ENCODE data around the gene CLIC3. TPM values are rescaled to one million over a fixed set of nuclear protein-coding genes. Genes with fewer than 3 reads are reported as not detected.

The CLIC3 gene
- total and polyA plus RNA-seq, 4 donors: 0.35 to 6.4 (median 2.0) TPM

DNA sequence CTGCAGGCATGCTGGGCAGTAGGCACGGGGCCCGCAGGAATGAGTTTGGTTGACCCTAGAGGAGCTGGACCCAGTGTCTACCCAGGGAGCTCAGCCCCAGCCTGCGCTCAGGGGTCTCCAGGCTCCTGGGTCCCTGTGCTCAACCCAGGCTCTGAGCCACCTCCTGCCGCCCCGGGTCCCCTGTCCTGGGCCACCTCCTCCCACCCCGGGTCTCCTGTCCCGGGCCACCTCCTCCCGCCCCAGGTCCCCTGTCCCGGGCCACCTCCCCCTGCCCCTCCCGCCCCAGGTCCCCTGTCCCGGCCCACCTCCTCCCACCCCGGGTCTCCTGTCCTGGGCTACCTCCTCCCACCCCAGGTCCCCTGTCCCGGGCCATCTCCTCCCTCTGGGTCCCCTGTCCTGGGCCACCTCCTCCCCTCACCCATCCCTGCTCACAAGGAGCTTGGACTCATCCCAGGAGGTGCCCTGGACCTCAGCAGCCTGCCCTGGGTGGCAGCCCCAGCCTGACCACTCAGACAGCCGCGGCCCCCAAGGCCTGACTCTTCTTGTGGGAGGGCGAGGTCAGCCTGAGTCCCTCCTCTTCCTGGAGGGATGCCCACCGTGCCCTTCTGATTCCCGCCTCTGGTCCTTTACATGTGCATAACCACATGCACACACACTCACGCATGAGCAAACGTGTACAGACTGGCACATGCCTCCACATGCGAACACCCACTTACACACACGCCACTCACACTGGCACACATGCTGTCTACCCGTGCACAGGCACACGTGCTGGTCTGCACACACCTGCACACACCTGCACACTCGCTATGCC is 41.9 kb downstream of the CLIC3 start:
- no peaks in the 10 kb centered on the region for H3K9me3 ChIP-seq (ENCODE audit: control insufficient read depth, insufficient read depth, low read length)
- H3K27ac ChIP-seq (ENCODE audit: low read depth, low read length): no peak overlapping the region
- H3K4me1 ChIP-seq (ENCODE audit: control insufficient read depth, insufficient read depth, low read length): peaks cover 38% of the 10 kb centered on the region
- no peaks in the 10 kb centered on the region for H3K36me3 ChIP-seq (ENCODE audit: control insufficient read depth, insufficient read depth, low read length)
- no peaks in the 10 kb centered on the region for H3K27me3 ChIP-seq (ENCODE audit: control insufficient read depth, insufficient read depth, low read length)
- DNase-seq (ENCODE audit: low read depth in 4 of 6, low spot score in 6 of 6): no peak
- 87% methylated on average over 19 of the region's 25 CpGs for WGBS (ENCODE audit: insufficient coverage)
- no peak overlapping the region for H3K4me3 ChIP-seq (ENCODE audit: low read depth, low read length)

DNA sequence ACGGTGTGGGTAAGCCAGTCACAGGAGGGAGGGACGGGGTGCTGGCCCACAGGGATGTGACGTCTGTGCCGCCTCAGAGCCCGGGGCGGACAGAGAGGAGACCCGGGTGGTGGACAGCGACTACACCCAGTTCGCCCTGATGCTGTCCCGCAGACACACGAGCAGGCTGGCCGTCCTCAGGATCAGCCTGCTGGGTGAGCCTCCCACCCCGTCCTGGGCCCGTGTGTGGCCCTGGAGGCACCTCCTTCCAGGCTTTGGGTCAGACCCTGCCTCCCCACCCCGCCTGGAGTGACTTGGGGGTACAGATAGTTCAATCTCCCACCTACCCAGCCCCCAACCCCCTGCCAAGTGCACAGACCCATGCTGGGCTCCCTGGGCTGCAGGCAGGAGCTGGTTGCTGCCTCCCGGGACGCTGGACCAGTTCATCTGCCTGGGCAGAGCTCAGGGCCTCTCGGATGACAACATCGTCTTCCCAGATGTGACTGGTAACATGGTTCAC is 42.5 kb downstream of the CLIC3 start:
- no peak for DNase-seq (ENCODE audit: low read depth in 4 of 6, low spot score in 6 of 6)
- 85% methylated on average over 18 of the region's 19 CpGs for WGBS (ENCODE audit: insufficient coverage)
- Histone ChIP-seq H3K27ac (ENCODE audit: low read depth, low read length) (no peak overlapping the region), H3K9me3 (ENCODE audit: control insufficient read depth, insufficient read depth, low read length) (no peaks in the 10 kb centered on the region), H3K27me3 (ENCODE audit: control insufficient read depth, insufficient read depth, low read length) (no peaks in the 10 kb centered on the region), H3K4me3 (ENCODE audit: low read depth, low read length) (no peak overlapping the region), H3K36me3 (ENCODE audit: control insufficient read depth, insufficient read depth, low read length) (no peaks in the 10 kb centered on the region), H3K4me1 (ENCODE audit: control insufficient read depth, insufficient read depth, low read length) (peaks cover 42% of the 10 kb centered on the region)

DNA sequence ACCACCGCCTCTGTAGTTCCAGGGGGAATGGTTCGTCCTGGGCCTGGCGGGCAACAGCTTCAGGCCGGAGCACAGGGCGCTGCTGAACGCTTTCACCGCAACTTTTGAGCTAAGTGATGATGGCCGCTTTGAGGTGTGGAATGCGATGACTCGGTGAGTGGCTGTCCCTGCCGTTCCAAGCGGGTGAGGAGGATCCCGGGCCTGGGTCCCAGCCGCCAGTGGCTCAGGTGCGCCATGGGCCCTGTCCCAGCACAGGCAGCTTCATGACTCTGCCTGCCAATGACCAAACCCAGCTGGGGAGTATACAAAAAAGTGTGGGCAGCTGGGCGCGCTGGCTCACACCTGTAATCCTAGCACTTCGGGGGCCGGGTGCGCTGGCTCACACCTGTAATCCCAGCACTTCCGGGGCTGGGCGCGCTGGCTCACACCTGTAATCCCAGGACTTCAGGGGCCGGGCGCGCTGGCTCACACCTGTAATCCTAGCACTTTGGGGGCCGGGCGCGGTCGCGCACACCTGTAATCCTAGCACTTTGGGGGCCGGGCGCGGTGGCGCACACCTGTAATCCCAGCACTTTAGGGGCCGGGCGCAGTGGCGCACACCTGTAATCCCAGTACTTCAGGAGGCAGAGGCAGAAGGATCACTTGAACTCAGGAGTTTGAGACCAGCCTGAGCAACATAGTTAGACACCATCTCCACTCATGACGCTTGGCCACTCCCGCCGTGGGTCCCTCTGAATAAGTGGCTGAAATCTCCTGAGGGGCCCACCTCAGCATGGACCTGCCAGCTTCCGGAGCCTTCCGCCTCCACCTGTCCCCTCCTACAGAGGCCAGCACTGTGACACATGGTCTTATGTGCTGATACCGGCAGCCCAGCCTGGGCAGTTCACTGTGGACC is 43.2 kb downstream of the CLIC3 start:
- H3K9me3 ChIP-seq (ENCODE audit: control insufficient read depth, insufficient read depth, low read length): no peaks in the 10 kb centered on the region
- no peaks in the 10 kb centered on the region for H3K27me3 ChIP-seq (ENCODE audit: control insufficient read depth, insufficient read depth, low read length)
- no peak for DNase-seq (ENCODE audit: low read depth in 4 of 6, low spot score in 6 of 6)
- H3K4me3 ChIP-seq (ENCODE audit: low read depth, low read length): no peak overlapping the region
- no peaks in the 10 kb centered on the region for H3K36me3 ChIP-seq (ENCODE audit: control insufficient read depth, insufficient read depth, low read length)
- peaks cover 44% of the 10 kb centered on the region for H3K4me1 ChIP-seq (ENCODE audit: control insufficient read depth, insufficient read depth, low read length)
- WGBS (ENCODE audit: insufficient coverage): 85% methylated on average over 44 of the region's 44 CpGs
- no peak overlapping the region for H3K27ac ChIP-seq (ENCODE audit: low read depth, low read length)

DNA sequence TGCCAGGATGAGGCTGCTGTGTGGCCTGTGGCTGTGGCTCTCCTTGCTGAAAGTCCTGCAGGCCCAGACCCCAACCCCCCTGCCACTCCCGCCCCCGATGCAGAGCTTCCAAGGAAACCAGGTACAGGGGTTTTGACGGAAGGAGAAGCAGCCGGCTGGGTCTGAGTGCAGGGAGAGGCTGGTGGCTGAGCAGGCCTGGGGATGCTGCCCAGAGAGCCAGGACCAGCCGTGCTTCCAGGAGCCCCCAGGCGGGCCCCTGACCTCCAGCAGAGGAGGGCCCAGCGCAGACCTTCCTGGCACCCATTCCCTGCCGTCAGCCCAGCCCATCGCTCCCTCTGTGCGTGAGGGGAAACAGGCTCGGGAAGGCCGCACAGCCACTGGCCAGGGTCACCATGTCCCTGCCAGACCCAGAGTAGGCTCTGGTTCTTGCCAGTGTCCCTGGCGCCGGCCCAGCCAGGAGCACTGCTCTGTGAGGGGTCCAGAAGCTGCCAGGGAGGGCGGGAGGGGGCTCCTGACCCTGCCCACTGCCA is 44.0 kb downstream of the CLIC3 start:
- DNase-seq (ENCODE audit: low read depth in 4 of 6, low spot score in 6 of 6): no peak
- WGBS (ENCODE audit: insufficient coverage): 50% methylated on average over 14 of the region's 15 CpGs
- H3K4me3 ChIP-seq (ENCODE audit: low read depth, low read length): no peak overlapping the region
- no peak overlapping the region for H3K27ac ChIP-seq (ENCODE audit: low read depth, low read length)
- no peaks in the 10 kb centered on the region for H3K36me3 ChIP-seq (ENCODE audit: control insufficient read depth, insufficient read depth, low read length)
- H3K27me3 ChIP-seq (ENCODE audit: control insufficient read depth, insufficient read depth, low read length): no peaks in the 10 kb centered on the region
- H3K4me1 ChIP-seq (ENCODE audit: control insufficient read depth, insufficient read depth, low read length): peaks cover 52% of the 10 kb centered on the region
- H3K9me3 ChIP-seq (ENCODE audit: control insufficient read depth, insufficient read depth, low read length): no peaks in the 10 kb centered on the region

DNA sequence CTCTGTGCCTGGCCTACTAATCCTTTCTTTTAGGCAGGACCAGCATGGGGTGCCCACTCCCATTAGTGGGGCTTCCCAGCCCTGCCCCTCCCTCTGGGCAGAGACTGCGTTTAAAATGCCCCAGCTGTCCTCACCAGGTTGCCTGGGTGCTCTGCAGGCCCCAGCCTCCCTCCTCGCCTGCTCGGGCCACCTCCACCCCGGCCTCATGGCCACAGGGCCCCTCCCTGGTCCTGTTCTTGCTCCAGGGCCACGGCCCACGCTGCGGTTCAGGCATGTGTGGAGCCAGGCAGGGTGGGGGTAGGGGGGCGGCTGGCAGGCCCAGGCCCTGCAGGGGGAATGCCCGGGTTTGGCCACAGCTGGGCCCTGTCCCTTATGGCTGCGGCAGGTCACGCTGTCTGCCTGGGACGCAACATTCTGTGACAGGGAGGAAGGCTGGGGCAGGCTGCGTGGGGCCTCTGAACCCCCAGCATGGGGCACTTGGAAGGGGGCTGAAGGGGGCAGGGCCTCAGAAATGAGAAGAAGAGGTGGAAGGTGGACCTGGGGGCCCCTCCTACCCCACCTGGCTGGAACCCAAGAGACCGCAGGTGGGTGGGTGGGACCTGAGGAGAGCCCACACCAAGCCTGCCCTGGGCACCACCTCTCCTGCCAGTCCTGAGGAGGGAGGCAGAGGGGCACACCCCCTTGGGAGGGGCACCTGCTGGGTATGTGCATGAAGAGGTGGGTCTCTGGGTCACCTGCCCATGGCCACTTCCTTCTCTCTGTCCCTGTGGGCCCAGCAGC is 44.6 kb downstream of the CLIC3 start, which contains the start of gene LCN12:
Gene LCN12 (plus strand): TSS at position 733 of the 780 bp plus-strand sequence. CDS start 55 bp downstream, outside the sequence.
- H3K4me3 ChIP-seq (ENCODE audit: low read depth, low read length): no peak within 1 kb of the TSS
- H3K36me3 ChIP-seq (ENCODE audit: control insufficient read depth, insufficient read depth, low read length): no peaks in the 10 kb centered on the region
- DNase-seq (ENCODE audit: low read depth in 4 of 6, low spot score in 6 of 6): no peak
- H3K27me3 ChIP-seq (ENCODE audit: control insufficient read depth, insufficient read depth, low read length): no peaks in the 10 kb centered on the region
- no peak within 1 kb of the TSS for H3K27ac ChIP-seq (ENCODE audit: low read depth, low read length)
- peaks cover 58% of the 10 kb centered on the region for H3K4me1 ChIP-seq (ENCODE audit: control insufficient read depth, insufficient read depth, low read length)
- H3K9me3 ChIP-seq (ENCODE audit: control insufficient read depth, insufficient read depth, low read length): no peaks in the 10 kb centered on the region
- WGBS (ENCODE audit: insufficient coverage): 69% methylated on average over 13 of the region's 14 CpGs

DNA sequence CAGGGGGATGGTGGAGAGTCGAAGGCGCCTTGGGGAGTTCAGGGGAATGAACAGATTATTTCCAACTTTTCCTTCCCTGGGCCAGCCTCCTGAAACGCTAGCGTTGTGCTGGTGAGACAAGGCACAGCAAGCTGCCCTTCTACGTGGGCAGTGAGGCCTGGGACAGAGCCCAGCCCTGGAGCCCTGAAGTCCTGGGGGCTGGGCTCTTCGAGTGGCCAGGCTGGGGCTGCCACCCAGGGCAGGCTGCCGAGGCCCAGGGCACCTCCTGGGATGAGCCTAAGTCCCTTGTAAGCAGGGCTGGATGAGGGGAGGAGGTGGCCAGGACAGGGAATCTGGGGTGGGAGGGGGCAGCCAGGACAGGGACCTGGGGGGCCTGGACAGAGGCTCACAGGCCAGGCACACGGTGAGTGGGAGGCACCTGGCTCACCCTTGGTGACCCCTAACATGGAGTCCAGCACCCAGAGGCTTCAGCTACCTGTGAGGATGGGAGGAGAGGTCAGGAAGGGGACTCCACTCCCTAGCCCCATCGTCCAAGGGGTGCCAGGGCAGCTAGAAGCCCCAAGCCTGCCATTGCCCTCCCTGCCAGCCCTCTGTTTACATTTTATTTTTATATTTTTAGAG is 45.6 kb downstream of the CLIC3 start:
- Histone ChIP-seq H3K27ac (ENCODE audit: low read depth, low read length) (peak overlapping the region; percentile 89), H3K36me3 (ENCODE audit: control insufficient read depth, insufficient read depth, low read length) (no peaks in the 10 kb centered on the region), H3K4me3 (ENCODE audit: low read depth, low read length) (peak overlapping the region; percentile 78), H3K4me1 (ENCODE audit: control insufficient read depth, insufficient read depth, low read length) (peaks cover 66% of the 10 kb centered on the region), H3K9me3 (ENCODE audit: control insufficient read depth, insufficient read depth, low read length) (no peaks in the 10 kb centered on the region), H3K27me3 (ENCODE audit: control insufficient read depth, insufficient read depth, low read length) (no peaks in the 10 kb centered on the region)
- no peak for DNase-seq (ENCODE audit: low read depth in 4 of 6, low spot score in 6 of 6)
- WGBS (ENCODE audit: insufficient coverage): 17% methylated on average over 8 of the region's 9 CpGs

DNA sequence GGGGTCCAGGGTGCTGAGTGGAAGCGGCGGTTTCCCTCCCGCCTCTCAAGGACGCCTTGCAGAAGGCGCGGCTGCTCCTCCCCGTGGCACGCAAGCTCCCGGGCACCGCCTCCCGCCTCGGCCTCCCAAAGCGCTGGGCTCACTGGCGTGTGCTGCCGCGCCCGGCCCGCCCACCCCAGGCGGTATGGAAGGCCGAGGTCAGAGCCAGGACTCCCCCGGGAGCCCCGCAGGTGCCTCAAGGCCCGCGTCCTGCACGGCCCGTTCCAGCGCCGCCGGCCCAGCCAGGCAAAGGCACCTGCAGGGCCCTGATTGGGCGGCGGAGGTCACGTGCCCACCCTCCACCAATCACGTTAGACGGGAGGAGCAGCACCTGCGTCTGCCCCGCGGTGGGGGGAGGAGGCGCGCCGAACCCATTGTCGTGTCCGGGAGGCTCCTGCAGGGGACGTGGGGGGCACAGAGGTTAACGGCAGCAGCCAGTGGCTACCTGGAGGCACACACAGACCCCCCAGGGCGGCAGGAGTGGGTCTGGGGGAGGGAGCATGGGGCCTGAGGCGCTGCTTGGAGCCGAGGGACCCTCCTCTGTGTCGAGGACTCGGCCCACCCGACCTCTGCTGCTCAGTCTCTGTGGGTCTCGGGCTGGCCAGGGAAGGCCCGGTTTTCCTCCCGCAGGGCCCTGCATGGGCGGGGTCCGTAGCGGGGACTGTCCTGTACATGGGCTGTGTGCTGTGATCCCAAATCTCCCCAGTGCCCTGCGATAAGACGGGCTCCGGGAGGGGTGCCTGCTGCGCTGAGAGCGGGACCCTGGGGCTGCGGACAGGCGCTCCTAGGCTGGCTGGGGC is 46.3 kb downstream of the CLIC3 start:
- Histone ChIP-seq H3K27ac (ENCODE audit: low read depth, low read length) (peak overlapping the region; percentile 89), H3K4me1 (ENCODE audit: control insufficient read depth, insufficient read depth, low read length) (peaks cover 69% of the 10 kb centered on the region), H3K4me3 (ENCODE audit: low read depth, low read length) (peak overlapping the region; percentile 78), H3K9me3 (ENCODE audit: control insufficient read depth, insufficient read depth, low read length) (no peaks in the 10 kb centered on the region), H3K36me3 (ENCODE audit: control insufficient read depth, insufficient read depth, low read length) (no peaks in the 10 kb centered on the region), H3K27me3 (ENCODE audit: control insufficient read depth, insufficient read depth, low read length) (no peaks in the 10 kb centered on the region)
- peak; percentile 78 to 99 (median 92) for DNase-seq (ENCODE audit: low read depth in 4 of 6, low spot score in 6 of 6)
- WGBS (ENCODE audit: insufficient coverage): under 1% methylated on average over 63 of the region's 63 CpGs

DNA sequence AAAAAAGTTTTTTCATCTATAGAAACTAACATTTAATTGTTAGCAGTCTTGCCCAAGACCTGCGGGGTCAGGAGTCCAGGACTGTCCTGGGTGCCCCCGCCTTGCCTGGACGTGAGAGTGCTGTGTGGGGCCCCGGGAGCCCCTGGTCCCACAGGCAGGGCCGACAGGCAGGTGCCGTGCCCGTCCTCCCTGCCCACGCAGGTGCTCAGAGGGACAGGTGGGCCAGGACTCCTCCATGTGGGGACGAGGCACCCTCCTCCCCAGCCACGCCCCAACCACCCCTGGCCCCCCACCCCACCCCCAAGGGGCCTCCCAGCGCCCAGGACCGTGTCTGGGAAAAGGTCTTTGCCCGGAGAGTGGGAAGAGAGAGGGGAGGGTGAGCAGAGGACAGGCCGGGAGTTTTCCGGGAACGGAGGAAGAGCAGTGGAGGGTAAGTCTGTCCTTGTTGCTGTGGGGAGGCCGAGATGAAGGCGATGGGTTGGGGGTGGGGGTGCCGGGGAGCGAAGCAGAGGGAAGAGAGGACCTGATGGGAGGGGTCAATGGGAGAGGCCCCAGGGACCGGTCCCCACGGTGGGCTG is 47.0 kb downstream of the CLIC3 start:
- Histone ChIP-seq H3K27me3 (ENCODE audit: control insufficient read depth, insufficient read depth, low read length) (no peaks in the 10 kb centered on the region), H3K4me1 (ENCODE audit: control insufficient read depth, insufficient read depth, low read length) (peaks cover 73% of the 10 kb centered on the region), H3K36me3 (ENCODE audit: control insufficient read depth, insufficient read depth, low read length) (no peaks in the 10 kb centered on the region), H3K4me3 (ENCODE audit: low read depth, low read length) (peak overlapping the region; percentile 78), H3K9me3 (ENCODE audit: control insufficient read depth, insufficient read depth, low read length) (no peaks in the 10 kb centered on the region), H3K27ac (ENCODE audit: low read depth, low read length) (peak overlapping the region; percentile 89)
- WGBS (ENCODE audit: insufficient coverage): 21% methylated on average over 17 of the region's 22 CpGs
- no peak for DNase-seq (ENCODE audit: low read depth in 4 of 6, low spot score in 6 of 6)
